Neural cell (in vitro differentiated cells): Measurements from ENCODE around the gene VAV2. TPM values are rescaled to one million over a fixed set of nuclear protein-coding genes. Genes with fewer than 3 reads are reported as not detected.

Source experiments
- H2AFZ ChIP-seq: fragments of 200-600, 300-800 bp; sonication (generic), shearing (Covaris generic); 2 replicates; pipeline ENCODE4 v1.6.0; 2014; ENCODE audit warnings: low read depth, mild to moderate bottlenecking, antibody characterized with exemption, low read length, moderate library complexity
- H3F3A ChIP-seq: fragments of 200-600 bp; shearing (Covaris generic); 2 replicates; pipeline ENCODE4 v1.6.1; 2016; ENCODE audit warnings: mild to moderate bottlenecking, moderate library complexity, mixed read lengths, antibody characterized with exemption, low read length; ENCODE audit not compliant: insufficient read depth, poor library complexity, severe bottlenecking
- H3K27ac ChIP-seq: fragments of 200-600, 300-800 bp; sonication (generic), shearing (Covaris generic); 2 replicates; pipeline ENCODE4 v1.5.1; 2014; ENCODE audit warnings: mild to moderate bottlenecking, low read length, moderate library complexity
- H3K27me3 ChIP-seq: fragments of 300-800, 200-600 bp; sonication (generic), shearing (Covaris generic); 2 replicates; pipeline ENCODE4 v1.6.0; 2014; ENCODE audit warnings: mild to moderate bottlenecking, low read depth, low read length, moderate library complexity; ENCODE audit not compliant: insufficient read depth
- H3K36me3 ChIP-seq: fragments of 300-800, 200-600 bp; sonication (generic), shearing (Covaris generic); 2 replicates; pipeline ENCODE4 v1.5.1; 2014; ENCODE audit warnings: mild to moderate bottlenecking, antibody characterized with exemption, low read length, moderate library complexity; ENCODE audit not compliant: insufficient read depth
- H3K4me2 ChIP-seq: fragments of 300-800, 200-600 bp; sonication (generic), shearing (Covaris generic); 2 replicates; pipeline ENCODE4 v1.6.0; 2014; ENCODE audit warnings: mild to moderate bottlenecking, low read length
- H3K4me3 ChIP-seq: fragments of 300-800, 200-600 bp; sonication (generic), shearing (Covaris generic); 2 replicates; pipeline ENCODE4 v1.5.1; 2014; ENCODE audit warnings: mild to moderate bottlenecking, low read length, moderate library complexity
- H3K79me2 ChIP-seq: fragments of 200-600 bp; shearing (Covaris generic); replicated peaks from 2 replicates; pipeline ENCODE4 v1.6.0; 2014; ENCODE audit warnings: mild to moderate bottlenecking, low read length, moderate library complexity; ENCODE audit not compliant: insufficient read depth
- H3K9ac ChIP-seq: fragments of 300-800, 200-600 bp; sonication (generic), shearing (Covaris generic); 2 replicates; pipeline ENCODE4 v1.6.1; 2016; ENCODE audit warnings: mild to moderate bottlenecking, low read length, mixed read lengths
- H3K9me2 ChIP-seq: fragments of 200-600 bp; shearing (Covaris generic); 2 replicates; pipeline ENCODE4 v1.6.1; 2016; ENCODE audit warnings: mild to moderate bottlenecking, low read length, mixed read lengths; ENCODE audit not compliant: insufficient read depth
- H3K9me3 ChIP-seq: fragments of 200-600, 300-800 bp; sonication (generic), shearing (Covaris generic); 2 replicates; pipeline ENCODE4 v1.6.1; 2016; ENCODE audit warnings: mild to moderate bottlenecking, mixed run types, low read length, moderate library complexity, mixed read lengths
- H4K20me1 ChIP-seq: fragments of 200-600 bp; shearing (Covaris generic); 2 replicates; pipeline ENCODE4 v1.6.1; 2016; ENCODE audit warnings: mild to moderate bottlenecking, mixed run types; ENCODE audit not compliant: insufficient read depth
- EP300 ChIP-seq: fragments of 450-650 bp; conservative IDR thresholded peaks from 2 replicates; pipeline ENCODE4 v1.6.1; 2014; ENCODE audit warnings: antibody characterized with exemption, mild to moderate bottlenecking, moderate library complexity; ENCODE audit not compliant: poor library complexity, severe bottlenecking
- EZH2 ChIP-seq: fragments of 200-600, 300-800 bp; shearing (Covaris generic), sonication (generic); IDR thresholded peaks from 2 replicates; pipeline ENCODE4 v1.6.1; 2014; ENCODE audit warnings: antibody characterized with exemption, low read length, borderline replicate concordance, mild to moderate bottlenecking; ENCODE audit not compliant: insufficient read depth, poor library complexity, severe bottlenecking
- MXI1 ChIP-seq: fragments of 450-650 bp; conservative IDR thresholded peaks from 2 replicates; pipeline ENCODE4 v1.6.1; 2014; ENCODE audit warnings: antibody characterized with exemption, mild to moderate bottlenecking; ENCODE audit not compliant: poor library complexity, severe bottlenecking
- POLR2AphosphoS5 ChIP-seq: IDR thresholded peaks from 2 replicates; pipeline ENCODE4 v1.6.1; 2012
- RAD21 ChIP-seq: fragments of 450-650 bp; conservative IDR thresholded peaks from 2 replicates; pipeline ENCODE4 v1.6.1; 2014; ENCODE audit warnings: antibody characterized with exemption, mild to moderate bottlenecking, moderate library complexity
- SMC3 ChIP-seq: fragments of 450-650 bp; conservative IDR thresholded peaks from 2 replicates; pipeline ENCODE4 v1.6.1; 2014; ENCODE audit warnings: antibody characterized with exemption, mild to moderate bottlenecking, moderate library complexity; ENCODE audit not compliant: poor library complexity
- TAF1 ChIP-seq: IDR thresholded peaks from 2 replicates; pipeline ENCODE4 v1.6.1; 2012; ENCODE audit warnings: low read depth
- polyA plus RNA-seq: library from polyadenylated mRNA; depleted of rRNA; stranded (reverse); fragments of >200 nt; gene quantifications from 2 replicates; pipeline ENCODE4 v1.2.3, GENCODE V29; 2014
- TF ChIP-seq, protein P1 (sequence below): fragments of 450-650 bp; IDR thresholded peaks from 2 replicates; pipeline ENCODE4 v1.5.1; 2014; ENCODE audit warnings: antibody characterized with exemption, mild to moderate bottlenecking, moderate library complexity; ENCODE audit not compliant: poor library complexity, severe bottlenecking
- TF ChIP-seq, protein P2 (sequence below): IDR thresholded peaks from 2 replicates; pipeline ENCODE4 v1.6.1; 2012; ENCODE audit warnings: borderline replicate concordance

VAV2 gene
- polyA plus RNA-seq, 1 donor from 2014 or later, result 35.2 TPM

DNA sequence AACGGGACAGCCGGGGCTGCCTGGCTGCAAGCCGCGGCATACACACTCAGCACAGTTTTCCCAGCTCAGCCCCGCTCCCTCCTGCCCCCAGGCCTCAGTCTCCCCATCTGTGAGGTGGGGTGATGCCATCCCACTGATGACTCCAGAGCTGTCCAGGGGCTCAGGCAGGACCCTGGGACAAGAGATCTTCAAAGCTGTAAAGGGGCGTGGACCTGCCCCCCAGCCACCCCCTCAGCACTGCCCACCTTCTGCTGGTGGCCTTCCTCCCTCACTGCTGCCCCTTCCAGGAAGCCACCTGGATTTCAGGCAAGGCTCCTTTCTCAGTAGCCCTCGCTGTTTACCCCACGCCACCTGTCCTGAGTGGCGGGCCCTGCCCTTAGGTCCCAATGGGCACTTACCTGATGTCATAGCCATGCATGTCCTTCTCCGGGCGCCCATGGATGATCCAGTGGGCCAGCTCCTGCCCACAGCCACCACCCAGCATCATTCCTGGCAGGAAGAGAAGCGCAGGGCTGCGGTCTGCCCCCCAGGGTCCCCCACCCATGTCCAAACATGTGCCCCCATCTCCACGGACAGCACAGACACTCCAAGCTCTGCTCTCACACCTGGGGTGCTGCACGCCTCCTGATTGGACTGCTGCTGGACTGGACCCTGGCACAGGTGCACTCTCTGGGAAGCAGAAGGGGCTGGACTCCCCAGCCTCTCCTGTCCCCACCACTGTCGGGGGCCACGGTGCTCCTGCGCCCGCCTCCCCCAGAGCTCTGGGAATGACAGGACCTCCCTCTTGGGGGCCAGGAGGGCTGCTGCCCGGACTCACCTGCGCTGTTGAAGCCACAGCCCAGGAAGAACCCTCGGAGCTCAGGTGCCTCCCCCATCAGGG is 279.7 kb downstream of the VAV2 start:
- no peak overlapping the region for H3K4me3 ChIP-seq
- TF ChIP-seq, protein P1, sequence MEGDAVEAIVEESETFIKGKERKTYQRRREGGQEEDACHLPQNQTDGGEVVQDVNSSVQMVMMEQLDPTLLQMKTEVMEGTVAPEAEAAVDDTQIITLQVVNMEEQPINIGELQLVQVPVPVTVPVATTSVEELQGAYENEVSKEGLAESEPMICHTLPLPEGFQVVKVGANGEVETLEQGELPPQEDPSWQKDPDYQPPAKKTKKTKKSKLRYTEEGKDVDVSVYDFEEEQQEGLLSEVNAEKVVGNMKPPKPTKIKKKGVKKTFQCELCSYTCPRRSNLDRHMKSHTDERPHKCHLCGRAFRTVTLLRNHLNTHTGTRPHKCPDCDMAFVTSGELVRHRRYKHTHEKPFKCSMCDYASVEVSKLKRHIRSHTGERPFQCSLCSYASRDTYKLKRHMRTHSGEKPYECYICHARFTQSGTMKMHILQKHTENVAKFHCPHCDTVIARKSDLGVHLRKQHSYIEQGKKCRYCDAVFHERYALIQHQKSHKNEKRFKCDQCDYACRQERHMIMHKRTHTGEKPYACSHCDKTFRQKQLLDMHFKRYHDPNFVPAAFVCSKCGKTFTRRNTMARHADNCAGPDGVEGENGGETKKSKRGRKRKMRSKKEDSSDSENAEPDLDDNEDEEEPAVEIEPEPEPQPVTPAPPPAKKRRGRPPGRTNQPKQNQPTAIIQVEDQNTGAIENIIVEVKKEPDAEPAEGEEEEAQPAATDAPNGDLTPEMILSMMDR, result no peak
- no peak for TF ChIP-seq SMC3
- TF ChIP-seq TAF1, result no peak
- no peak for TF ChIP-seq RAD21
- no peak for TF ChIP-seq MXI1
- TF ChIP-seq POLR2AphosphoS5, result no peak
- no peak for TF ChIP-seq EP300
- no peak for TF ChIP-seq EZH2
- TF ChIP-seq, protein P2, sequence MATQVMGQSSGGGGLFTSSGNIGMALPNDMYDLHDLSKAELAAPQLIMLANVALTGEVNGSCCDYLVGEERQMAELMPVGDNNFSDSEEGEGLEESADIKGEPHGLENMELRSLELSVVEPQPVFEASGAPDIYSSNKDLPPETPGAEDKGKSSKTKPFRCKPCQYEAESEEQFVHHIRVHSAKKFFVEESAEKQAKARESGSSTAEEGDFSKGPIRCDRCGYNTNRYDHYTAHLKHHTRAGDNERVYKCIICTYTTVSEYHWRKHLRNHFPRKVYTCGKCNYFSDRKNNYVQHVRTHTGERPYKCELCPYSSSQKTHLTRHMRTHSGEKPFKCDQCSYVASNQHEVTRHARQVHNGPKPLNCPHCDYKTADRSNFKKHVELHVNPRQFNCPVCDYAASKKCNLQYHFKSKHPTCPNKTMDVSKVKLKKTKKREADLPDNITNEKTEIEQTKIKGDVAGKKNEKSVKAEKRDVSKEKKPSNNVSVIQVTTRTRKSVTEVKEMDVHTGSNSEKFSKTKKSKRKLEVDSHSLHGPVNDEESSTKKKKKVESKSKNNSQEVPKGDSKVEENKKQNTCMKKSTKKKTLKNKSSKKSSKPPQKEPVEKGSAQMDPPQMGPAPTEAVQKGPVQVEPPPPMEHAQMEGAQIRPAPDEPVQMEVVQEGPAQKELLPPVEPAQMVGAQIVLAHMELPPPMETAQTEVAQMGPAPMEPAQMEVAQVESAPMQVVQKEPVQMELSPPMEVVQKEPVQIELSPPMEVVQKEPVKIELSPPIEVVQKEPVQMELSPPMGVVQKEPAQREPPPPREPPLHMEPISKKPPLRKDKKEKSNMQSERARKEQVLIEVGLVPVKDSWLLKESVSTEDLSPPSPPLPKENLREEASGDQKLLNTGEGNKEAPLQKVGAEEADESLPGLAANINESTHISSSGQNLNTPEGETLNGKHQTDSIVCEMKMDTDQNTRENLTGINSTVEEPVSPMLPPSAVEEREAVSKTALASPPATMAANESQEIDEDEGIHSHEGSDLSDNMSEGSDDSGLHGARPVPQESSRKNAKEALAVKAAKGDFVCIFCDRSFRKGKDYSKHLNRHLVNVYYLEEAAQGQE, result no peak

More for the DNA sequence above, 279.7 kb downstream of the VAV2 start:
- no peak overlapping the region for H3K4me2 ChIP-seq
- no peaks in the 10 kb centered on the region for H3K36me3 ChIP-seq
- no peaks in the 10 kb centered on the region for H3K79me2 ChIP-seq
- no peak overlapping the region for H2AFZ ChIP-seq
- H3K9me3 ChIP-seq, result no peaks in the 10 kb centered on the region
- no peaks in the 10 kb centered on the region for H4K20me1 ChIP-seq
- H3K27ac ChIP-seq, result no peak overlapping the region
- H3K9me2 ChIP-seq, result no peaks in the 10 kb centered on the region
- H3K27me3 ChIP-seq, result no peaks in the 10 kb centered on the region
- H3K9ac ChIP-seq, result no peak overlapping the region
- H3F3A ChIP-seq, result no peaks in the 10 kb centered on the region

Other genes with a start within 250 kb of the VAV2 start
- gene BRD3OS, start 33.2 kb upstream of the VAV2 start, polyA plus RNA-seq, result 49.5 and 55.7 TPM in 2 replicates
- gene BRD3, start 75.7 kb upstream of the VAV2 start, polyA plus RNA-seq, result 17.6 and 27.3 TPM in 2 replicates
- gene WDR5, start 143.8 kb upstream of the VAV2 start, polyA plus RNA-seq, result 35.8 and 40.2 TPM in 2 replicates
- not detected in 2 replicates for gene RNU6ATAC, start 172.2 kb upstream of the VAV2 start, polyA plus RNA-seq